K562 (cell line): ENCODE results near the gene BSPH1.
"Not testable (repeated sequence)": the region's sequence is repeated elsewhere in the genome, so short reads cannot be mapped to it uniquely, and the experiment has no call there.

ENCODE experiments used
- CLOCK ChIP-seq: fragments of 250-450 bp; sonication (Bioruptor Pico); IDR thresholded peaks from 2 replicates; pipeline ENCODE4 v1.4.0; 2020; ENCODE audit warnings: mild to moderate bottlenecking, moderate library complexity, borderline replicate concordance
- CTCF ChIP-seq, 3 experiments: IDR thresholded peaks in 2 of 3; conservative IDR thresholded peaks in 1 of 3; 2 replicates each; pipeline ENCODE4 v1.5.1; 2011 to 2012; ENCODE audit warnings: low read length in 3 of 3, mild to moderate bottlenecking in 3 of 3, control low read depth in 2 of 3, improper control_type of control experiment in 1 of 3, inconsistent platforms in 1 of 3, low read depth in 1 of 3, mixed read lengths in 1 of 3, moderate library complexity in 1 of 3; ENCODE audit not compliant: insufficient read depth in 2 of 3
- ETV5 ChIP-seq: sonication (generic); formaldehyde crosslinking; IDR thresholded peaks from 2 replicates; pipeline ENCODE4 v1.4.0; 2020; ENCODE audit warnings: low read depth, mild to moderate bottlenecking, missing genetic modification reagents
- SREBF1 ChIP-seq: fragments of 150-350 bp; IDR thresholded peaks from 2 replicates; pipeline ENCODE4 v1.6.1; 2014; ENCODE audit warnings: antibody characterized with exemption, low read depth, low read length, borderline replicate concordance
- ZNF217 ChIP-seq: sonication (generic); formaldehyde crosslinking; IDR thresholded peaks from 2 replicates; pipeline ENCODE4 v1.8.0; 2022; ENCODE audit warnings: mild to moderate bottlenecking, missing genetic modification reagents
- ZNF512 ChIP-seq: IDR thresholded peaks from 2 replicates; pipeline ENCODE4 v1.6.1; 2016; ENCODE audit warnings: missing genetic modification characterization, missing compliant biosample characterization

- TF ChIP-seq ZNF512; ZNF217; CTCF (IDR thresholded peaks at IDR 0.05 in 2 of 3, conservative IDR thresholded peaks at IDR 0.05 in 1 of 3; ENCODE audit: insufficient read depth in 2 of 3, low read depth in 1 of 3, low read length in 3 of 3); CLOCK (CRISPR knock-in tag); SREBF1; ETV5 (CRISPR knock-in tag): not testable (repeated sequence)
These were observed 36.0 kb downstream of the BSPH1 start for GRCh38 chr19:47955936-47956335.
